HG03175 (cell line): Measurements from ENCODE around the gene CCNI2.

Experiments
- ATAC-seq: cut with Tn5 transposase; IDR thresholded peaks from one replicate; pipeline ENCODE4 v1.9.1; 2021; ENCODE audit warnings: mild to moderate bottlenecking, moderate library complexity; ENCODE audit not compliant: unreplicated experiment

CCNI2 gene

GRCh38 chr5:132764671-132765238 is 17.5 kb downstream of the CCNI2 start:
- ATAC-seq: no peak

GRCh38 chr5:132765311-132766019 is 18.2 kb downstream of the CCNI2 start:
- ATAC-seq: no peak

DNA sequence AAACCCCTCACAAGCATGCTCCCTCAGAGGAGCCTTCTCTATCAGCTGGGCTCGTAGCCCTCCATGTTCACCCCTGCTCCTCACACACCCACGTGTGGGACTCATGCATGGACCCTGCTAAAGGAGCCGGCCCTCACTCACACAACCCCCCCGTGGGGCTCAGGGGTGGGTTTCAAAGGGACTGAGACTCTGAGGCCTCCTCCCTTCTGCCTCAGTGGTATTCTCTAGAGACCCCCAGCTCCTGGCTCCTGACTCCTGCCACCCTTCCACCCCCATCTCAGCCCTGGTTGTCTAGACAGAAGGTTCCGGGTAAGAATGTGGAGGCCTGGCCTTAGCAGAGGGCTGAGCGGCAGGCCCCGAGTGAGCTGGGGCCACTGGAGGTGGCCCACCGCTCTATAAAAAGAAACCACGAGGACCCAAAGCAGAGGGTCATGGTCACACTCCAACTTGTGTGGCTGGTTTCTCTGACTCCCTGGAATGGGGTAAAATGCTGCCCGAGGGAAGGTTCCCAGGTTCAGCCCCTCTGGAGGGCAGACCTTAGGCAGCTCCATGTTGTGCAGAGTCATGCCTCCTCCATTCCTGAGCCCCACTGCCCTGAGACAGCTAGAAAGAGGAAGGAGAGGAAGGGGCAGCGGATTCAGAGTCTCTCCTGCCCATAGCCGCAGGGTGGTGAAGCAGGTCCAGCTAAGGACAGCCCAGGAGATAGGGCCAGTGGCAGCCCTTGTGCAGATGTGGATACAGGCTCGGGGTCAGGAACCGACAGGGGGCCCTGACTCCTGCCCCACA is 19.0 kb downstream of the CCNI2 start:
- ATAC-seq: no peak

DNA sequence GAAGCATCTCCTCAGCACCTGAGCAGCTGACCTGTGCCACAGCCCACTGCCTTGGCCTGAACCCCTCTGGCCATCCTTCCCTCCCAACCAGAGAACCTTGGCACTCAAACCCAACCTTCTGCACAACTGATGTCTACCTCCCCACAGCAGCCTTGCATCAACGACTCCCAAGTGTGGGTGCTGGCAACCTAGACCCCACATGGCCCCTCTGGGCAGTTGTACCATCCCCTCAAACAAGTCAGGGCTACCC is 19.5 kb downstream of the CCNI2 start:
- no peak for ATAC-seq

- no peak for ATAC-seq
These were observed 19.9 kb downstream of the CCNI2 start for GRCh38 chr5:132767150-132767549.

DNA sequence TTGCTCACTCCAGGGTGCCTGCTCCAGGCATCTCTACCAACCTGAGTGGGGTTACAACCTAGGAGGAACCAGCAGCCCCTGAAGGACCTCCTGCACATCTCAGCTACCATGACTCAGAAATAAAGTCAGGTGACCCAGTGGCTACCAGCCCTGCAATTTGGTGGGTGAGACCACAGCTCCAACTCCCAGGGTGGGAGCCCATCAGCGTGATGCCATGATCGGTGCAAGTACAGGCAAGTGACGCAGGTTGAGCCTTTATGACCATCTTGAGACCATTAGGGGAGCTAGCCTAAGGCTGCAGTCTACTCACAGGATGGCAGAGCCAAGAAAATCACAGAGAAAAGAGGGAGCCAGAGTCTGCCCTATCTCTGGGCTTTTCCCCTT is 21.3 kb downstream of the CCNI2 start:
- ATAC-seq: no peak

- no peak for ATAC-seq
These were observed 23.4 kb downstream of the CCNI2 start for GRCh38 chr5:132770476-132771159.

DNA sequence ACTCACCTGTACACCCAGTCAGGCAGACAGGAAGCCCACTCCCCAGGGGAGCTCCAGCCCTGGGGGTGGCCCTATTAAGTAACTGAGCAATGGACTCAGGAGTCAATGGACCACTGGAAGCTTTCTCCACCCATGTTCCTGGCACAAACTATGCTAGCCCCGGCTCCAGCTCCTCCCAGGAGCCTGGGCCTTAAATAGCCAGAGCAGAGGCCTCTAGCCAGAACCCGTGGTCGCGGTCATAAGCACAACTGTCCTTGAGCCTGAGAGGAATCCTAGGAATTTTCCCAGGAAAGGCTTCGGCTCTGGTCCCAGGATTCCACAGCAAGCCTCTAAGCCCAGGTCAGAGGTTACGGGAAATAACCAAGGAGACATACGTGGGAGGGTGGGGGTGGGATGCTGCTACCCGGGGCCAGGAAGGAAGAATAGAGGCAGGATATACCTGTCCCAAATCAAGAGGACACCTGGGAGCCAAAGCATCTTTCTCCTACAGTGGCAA is 24.3 kb downstream of the CCNI2 start:
- no peak for ATAC-seq

GRCh38 chr5:132772291-132773070 is 25.3 kb downstream of the CCNI2 start:
- no peak for ATAC-seq

GRCh38 chr5:132773114-132773513 is 25.9 kb downstream of the CCNI2 start:
- ATAC-seq: no peak

GRCh38 chr5:132773601-132774355 is 26.6 kb downstream of the CCNI2 start:
- ATAC-seq: no peak

DNA sequence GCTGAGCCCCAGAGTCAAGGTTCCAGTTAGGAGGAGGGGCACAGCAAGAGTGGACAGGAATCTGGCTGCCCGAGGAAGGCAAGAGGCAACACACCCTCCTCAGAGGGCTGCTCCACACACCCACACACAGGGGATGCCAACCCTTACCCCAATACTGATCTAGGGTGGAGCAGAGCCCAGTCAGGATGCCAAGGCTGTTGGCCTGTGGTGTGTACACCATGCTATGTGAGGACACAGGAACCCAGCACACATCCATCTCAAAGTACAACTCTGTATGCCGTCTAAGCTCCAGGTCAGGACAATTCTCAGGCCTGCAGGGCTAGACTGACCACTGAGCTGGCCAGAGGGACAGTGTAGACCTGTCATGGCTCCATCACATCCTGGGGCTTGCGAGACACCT is 27.2 kb downstream of the CCNI2 start:
- ATAC-seq: no peak

DNA sequence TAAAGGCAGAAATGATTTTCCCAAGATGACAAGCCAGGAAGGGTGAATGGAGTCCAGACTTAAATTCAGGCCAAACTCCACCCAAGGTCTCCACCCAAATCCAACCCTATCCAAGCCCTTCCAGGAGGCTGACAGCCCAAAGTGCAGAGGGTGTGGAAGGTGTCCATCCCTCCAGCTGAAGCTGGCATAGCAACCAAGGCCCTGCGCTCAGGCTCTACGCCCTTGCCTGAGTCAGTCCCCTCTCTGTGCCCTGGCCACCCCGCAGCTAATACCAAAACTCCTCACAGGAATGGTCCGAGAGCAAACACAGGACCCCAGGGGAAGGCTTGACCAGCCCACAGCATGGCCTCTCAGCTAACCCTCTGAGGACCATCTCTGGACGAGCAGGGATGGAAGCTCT is 27.7 kb downstream of the CCNI2 start:
- no peak for ATAC-seq

GRCh38 chr5:132775476-132775961 is 28.3 kb downstream of the CCNI2 start:
- ATAC-seq: no peak

- peak; percentile 22 for ATAC-seq
These were observed 29.1 kb downstream of the CCNI2 start for GRCh38 chr5:132776131-132776937.

DNA sequence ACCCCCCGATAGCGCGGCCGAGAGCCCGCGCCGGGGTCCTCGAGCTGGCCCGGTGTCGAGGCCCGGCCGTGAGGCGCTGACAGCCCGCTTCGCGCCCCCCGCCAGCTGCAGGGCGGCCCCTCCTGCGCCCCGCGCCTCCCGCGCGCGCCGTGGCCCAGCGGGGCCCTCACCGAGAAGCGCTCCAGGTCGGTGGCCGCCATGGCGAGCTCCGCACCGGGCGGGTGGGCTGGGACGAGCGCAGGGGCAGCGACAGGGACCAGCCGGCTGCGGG is 29.6 kb downstream of the CCNI2 start:
- ATAC-seq: no peak

DNA sequence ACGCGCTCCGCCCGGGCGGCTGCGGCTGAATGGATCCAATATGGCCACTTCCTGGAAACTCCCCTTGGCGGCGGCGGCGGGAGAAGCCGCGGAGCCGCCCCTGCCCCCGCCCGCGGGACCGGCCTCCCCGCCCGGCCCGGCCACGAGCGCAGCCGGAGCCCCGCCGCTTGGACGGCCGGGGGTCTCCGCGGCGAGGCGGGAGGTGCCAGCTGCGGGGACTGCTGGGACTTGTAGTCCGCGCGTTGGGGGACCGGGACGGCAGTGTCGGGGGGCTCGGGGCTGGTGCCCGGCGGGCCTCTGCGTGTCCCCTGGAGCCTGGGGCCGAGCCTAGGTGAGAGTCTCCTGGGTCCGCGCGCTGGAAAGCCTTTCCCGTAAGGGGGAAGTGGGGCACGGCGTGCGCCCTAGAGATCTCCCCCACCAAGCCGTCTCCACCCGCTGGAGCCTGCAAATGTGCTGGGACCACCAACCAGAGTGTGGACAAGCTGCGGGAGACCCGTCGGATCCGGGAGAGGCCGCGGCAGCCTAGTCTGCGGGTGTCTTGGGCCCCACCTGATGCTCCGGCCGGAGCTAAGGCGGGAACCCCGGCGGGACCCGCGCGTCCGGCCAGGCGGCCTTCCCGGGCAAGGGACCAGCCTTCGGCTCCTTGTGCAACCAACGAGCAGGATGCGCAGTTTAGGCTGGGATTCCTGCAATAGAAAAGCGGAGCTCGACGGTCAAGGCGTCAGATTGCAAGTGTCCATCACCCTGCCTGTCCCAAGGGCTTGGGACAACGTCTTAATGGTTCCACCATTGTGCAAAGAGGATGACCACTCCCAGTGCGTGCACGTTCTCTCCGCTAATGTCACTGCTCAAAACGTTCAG is 30.2 kb downstream of the CCNI2 start, which contains the start of gene SEPTIN8:
Gene SEPTIN8 (minus strand): TSS at position 31 of the 861 bp plus-strand sequence. CDS start 102 bp downstream, outside the sequence.
- ATAC-seq: peak; percentile 64

DNA sequence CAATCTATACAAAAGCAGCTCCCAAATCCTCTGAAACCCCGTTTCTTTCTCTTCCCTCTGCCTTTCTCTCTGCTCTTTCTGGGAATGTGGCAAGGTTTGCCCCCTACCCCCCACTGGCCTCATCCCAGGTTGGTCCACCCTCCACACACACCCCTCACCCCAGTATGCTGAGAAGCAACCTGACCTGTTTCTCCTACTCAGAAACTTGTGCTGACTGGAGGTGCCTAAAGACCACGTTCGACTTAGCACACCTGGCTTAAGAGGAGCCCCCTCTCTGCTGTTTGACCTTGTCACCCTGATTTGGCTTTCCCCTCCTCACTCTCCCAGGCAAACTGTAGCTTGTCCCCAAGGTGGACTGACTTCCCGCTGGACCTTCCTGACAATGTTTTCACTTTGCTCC is 30.9 kb downstream of the CCNI2 start:
- no peak for ATAC-seq
